ENCODE data around the gene MBD3L2.

Gene MBD3L2

DNA sequence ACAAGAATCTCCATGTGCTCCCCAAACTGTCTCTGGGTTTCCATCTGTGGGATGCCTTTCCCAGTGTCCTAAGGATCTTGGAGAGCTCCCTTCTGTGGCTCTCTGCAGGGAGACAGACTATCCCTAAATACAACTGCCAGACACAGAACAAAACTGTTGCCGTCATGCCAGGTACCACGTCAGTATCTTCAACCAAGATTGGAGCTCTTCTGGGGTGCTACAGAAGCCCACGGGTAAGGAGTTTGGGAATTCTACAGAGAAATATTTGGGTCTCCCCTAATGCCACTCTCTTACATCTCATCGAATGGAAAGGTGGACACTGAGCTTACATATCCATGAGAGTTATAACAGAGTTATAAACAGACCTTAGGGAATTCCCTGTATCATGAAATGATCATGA is 14.2 kb downstream of the MBD3L2 start:
- DNase-seq = no peak

DNA sequence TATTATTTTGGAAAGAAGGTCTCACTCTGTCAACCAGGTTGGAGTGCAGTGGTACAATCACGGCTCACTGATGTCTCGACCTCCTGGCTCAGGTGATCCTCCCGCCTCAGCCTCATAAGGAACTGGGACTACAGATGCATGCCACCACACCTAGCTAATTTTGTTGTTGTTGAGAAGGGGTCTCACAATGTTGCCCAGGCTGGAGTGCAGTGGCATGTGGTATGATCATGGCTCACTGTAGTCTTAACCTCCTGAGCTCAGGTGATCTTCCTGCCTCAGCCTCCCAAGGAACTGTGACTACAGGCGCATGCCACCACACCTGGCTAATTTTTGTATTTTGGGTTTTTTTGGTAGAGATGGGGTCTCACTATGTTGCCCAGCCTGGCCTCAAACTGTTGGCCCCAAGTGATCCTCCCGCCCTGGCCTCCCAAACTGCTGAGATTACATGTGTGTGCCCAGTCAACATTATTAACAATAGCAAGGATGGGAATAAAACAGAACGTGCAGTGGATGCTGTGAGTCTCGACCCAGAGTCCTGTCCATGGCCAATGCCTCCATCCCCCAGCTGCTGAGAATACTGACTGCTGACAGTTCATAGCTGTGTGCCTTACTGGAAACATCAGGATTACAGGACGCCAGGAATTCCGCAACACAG is 14.8 kb downstream of the MBD3L2 start:
- DNase-seq = no peak

- peak; percentile 36 for DNase-seq
These were observed 18.0 kb downstream of the MBD3L2 start for GRCh38 chr19:7067122-7067521.

DNA sequence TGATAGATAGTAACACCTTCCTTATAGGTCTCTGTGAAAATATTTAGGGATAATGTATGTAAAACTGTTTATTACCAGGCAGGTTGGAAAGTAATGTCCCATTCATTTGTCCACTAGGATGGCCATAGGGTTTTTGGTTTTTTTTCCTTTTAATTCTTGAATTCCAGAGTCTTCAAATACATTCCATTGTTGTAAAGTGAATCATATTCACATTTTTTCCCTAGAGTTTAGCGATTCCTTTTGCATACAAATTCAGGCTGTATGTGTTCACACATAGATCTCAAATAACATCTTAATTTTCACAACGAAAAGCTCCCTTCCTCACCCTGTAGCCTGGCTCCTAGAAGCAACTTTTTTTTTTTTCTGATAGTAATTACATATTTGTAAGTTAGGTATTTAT is 18.6 kb downstream of the MBD3L2 start:
- DNase-seq = no peak

DNA sequence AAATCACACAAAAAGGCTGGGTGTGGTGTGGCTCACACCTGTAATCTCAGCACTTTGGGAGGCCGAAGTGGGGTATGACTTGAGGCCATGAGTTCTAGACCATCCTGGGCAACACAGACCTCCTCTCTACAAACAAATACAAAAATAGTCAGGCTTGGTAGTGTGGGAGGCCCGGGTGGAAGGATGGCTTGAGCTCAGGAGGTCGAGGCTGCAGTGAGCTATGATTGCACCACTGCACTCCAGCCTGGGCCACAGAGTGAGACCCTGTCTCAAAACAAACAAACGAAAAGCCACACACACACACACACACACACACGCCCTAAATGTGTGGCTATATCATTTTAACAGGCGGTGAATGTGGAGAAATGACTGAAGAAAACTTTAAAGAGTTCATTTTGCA is 19.5 kb downstream of the MBD3L2 start:
- DNase-seq = no peak

- peak; percentile 99 for DNase-seq
These were observed 20.2 kb downstream of the MBD3L2 start, which contains the start of gene ZNF557 for GRCh38 chr19:7069042-7069903. TSS of gene ZNF557 (plus strand) at chr19:7069703. CDS start at chr19:7075075, 5,372 bp downstream.

DNA sequence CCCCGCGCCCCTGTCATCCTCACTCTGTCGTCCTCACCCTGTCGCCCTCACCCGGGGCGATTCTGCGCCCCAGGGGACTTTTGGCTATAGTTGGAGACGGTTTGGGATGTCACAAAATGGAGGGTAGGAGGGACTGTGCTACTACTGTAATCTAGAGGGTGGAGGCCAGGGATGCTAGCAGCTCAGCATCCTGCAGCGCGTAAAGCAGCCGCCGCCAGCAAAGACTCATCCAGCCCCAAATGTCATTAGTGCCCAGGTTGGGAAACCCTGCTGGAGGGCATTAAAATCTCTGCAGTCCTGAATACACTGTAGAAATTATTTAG is 20.7 kb downstream of the MBD3L2 start:
- DNase-seq = no peak

DNA sequence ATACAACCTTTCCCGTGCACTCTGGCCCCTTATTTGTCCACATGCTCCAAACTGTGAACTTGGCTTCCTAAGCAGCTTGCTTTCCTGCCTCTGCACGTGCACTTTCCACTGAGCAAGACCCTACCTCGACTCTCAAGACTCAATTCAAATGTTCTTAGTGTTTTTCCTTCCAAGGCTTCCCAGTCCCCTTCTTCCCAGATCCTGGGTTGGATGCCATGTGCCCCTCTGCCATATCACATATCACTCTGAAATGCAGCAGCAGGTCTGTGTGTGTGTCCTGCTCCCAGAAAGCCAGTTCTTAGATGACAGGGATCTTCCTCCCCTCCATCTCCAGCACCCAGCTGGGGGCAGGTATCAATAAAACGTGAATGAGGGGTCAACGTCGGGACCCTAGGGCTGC is 23.4 kb downstream of the MBD3L2 start:
- DNase-seq = no peak

- DNase-seq = no peak
These were observed 25.7 kb downstream of the MBD3L2 start for GRCh38 chr19:7074705-7075282.

GRCh38 chr19:7076151-7076550 is 27.0 kb downstream of the MBD3L2 start:
- no peak for DNase-seq

DNA sequence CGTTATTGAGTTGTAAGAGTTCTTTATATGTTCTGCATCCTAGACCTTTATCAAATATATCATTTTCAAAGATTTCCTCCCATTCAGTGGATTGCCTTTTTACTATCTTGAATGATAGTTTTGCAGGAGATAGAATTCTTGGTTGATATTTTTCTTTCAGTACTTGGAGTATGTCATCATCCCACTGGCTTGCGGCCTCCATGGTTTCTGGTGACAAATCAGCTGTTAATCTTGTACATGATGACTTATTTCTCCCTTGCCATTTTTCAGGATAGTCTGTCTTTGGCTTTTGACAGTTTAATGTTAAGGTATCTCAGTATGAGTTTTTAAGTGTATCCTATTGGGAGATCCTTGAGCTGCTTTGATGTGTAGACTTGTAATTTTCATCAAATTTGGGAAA is 28.9 kb downstream of the MBD3L2 start:
- DNase-seq = no peak

DNA sequence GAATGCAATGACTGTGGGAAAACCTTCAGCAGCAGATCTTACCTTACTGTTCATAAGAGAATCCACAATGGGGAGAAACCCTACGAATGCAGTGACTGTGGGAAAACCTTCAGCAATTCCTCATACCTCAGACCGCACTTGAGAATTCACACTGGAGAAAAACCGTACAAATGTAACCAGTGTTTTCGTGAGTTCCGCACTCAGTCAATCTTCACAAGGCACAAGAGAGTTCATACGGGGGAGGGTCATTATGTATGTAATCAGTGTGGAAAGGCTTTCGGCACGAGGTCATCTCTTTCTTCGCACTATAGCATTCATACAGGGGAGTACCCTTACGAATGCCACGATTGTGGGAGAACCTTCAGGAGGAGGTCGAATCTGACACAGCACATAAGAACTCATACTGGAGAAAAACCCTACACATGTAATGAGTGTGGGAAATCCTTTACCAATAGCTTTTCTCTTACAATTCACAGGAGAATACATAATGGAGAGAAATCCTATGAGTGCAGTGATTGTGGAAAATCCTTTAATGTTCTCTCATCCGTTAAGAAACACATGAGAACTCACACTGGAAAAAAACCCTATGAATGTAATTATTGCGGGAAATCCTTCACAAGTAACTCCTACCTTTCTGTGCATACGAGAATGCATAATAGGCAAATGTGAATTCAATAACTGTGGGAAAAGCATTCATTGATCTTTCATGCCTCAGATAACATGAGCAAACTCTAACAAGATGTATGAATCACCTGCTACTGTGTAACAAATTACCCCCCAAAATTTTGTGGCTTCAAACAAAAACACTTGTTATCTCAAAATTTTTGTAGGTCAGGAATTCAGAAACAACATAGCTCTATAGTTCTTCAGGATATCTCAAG is 34.2 kb downstream of the MBD3L2 start:
- no peak for DNase-seq

DNA sequence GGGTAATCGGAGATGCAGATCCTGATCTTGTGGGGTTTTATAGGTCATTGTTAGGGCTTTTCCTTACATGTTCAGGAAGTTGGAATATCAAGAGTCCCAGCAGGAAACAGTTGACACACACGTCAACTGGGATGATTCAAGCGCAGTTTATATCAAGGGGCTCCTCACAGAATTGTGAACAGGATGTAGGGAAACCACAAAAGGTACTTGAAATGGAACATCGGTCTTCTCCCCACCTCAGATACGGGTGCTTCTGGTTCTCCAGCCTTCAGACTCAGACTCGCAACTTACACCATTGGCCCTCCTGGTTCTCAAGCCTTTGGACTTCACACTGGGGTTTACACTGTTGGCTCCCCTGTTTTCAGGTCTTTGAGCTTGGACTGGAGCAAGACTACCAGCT is 39.9 kb downstream of the MBD3L2 start:
- DNase-seq = no peak

GRCh38 chr19:7098096-7098495 is 49.0 kb downstream of the MBD3L2 start:
- DNase-seq = no peak

DNA sequence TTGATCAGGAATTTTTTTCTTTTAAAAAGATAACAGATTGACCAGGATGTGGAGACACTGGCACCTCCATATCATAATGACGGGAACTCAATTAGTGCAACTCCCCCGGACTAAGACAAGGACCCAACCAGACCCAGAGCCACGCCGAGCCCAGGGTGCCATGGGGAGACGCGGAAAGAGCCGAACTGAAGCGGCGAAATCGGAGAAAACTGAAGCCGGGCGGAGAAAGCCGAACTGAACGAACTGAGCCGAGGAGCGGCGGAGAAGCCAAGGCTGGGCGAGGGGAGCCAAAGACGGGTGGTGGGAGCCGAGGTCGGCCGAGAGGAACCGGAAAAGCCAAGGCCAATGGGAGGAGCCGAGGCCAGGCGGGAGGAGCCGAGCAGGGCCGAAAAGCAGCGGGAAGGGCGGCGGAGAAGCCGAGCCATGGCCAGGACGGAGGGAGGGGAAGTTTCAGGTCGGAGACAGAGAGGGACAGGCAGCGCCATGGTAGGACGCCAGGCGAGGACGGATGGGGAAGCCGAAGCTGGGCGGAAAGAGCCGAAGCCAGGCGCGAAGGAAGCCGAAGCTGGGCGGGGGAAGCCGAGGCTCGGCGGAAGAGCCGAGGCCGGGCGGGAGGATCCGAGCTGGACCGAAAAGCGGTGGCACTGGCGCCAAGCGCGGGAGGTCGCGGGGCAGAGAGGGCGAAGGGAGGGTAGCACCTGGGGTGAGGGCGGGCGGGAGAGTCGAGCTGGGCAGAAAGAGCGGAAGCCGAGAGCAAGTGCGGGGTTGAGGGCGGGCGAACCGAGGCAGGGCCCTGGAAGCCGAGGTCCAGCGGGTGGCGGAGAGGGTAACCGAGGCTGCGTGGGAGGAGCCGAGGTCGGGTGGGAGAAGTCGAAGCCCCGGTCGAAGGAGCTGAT is 49.8 kb downstream of the MBD3L2 start:
- DNase-seq = peak; percentile 92

DNA sequence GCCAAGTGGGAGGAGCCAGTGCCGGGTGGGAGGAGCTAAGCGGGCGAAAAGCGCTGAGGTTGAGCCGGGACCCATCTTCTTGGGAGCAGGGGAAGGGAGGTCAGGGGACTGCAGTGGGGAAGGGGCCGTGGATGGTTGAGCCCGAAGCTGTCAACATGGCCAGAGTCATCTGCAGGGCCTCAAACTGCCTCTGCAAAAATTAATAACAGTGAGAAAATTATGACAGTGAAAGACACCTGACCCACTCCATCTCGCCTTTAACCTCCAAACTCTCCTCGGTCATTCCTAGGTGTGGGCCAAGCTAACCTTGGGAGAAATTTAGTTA is 50.4 kb downstream of the MBD3L2 start:
- peak; percentile 93 for DNase-seq
